CD4-positive, CD25-positive, alpha-beta regulatory T cell (primary cell): ENCODE results near the gene DUSP9. TPM values are rescaled to one million over a fixed set of nuclear protein-coding genes. Genes with fewer than 3 reads are reported as not detected.
A peak's percentile ranks its signal among the peaks of the same experiment; 100 is the strongest.

ENCODE experiments used
- ATAC-seq, 2 donors: fragments of 150-1000 bp; cut with Tn5 transposase; one replicate each; pipeline ENCODE4 v1.10.0; 2021; ENCODE audit warnings: low read depth in 2 of 2, moderate number of reproducible peaks in 2 of 2, moderate library complexity in 1 of 2
- DNase-seq, 3 donors: peaks; one replicate each; pipeline versions ENCODE4 v3.0.0 to v3.0.0-alpha.2; 2012 to 2022; ENCODE audit warnings: mixed read lengths in 1 of 3
- H3K27ac ChIP-seq: one replicate; pipeline ENCODE4 v1.7.0; 2013; ENCODE audit warnings: mild to moderate bottlenecking, low read length; ENCODE audit not compliant: insufficient read depth, poor library complexity, severe bottlenecking
- H3K27me3 ChIP-seq: one replicate; pipeline ENCODE4 v1.7.0; 2013; ENCODE audit warnings: low read length; ENCODE audit not compliant: control insufficient read depth, insufficient read depth
- H3K36me3 ChIP-seq: one replicate; pipeline ENCODE4 v1.7.0; 2013; ENCODE audit warnings: mild to moderate bottlenecking, low read length, moderate library complexity; ENCODE audit not compliant: control insufficient read depth, insufficient read depth
- H3K4me1 ChIP-seq: 2 replicates; pipeline ENCODE4 v1.7.0; 2013; ENCODE audit warnings: mild to moderate bottlenecking, low read length; ENCODE audit not compliant: insufficient read depth, control insufficient read depth, poor library complexity, severe bottlenecking
- H3K4me3 ChIP-seq: one replicate; pipeline ENCODE4 v1.7.0; 2013; ENCODE audit warnings: low read depth, mild to moderate bottlenecking, low read length, moderate library complexity
- H3K9me3 ChIP-seq, 2 experiments: 1 replicate in 1 of 2; 2 replicates in 1 of 2; pipeline ENCODE4 v1.7.0; 2013; ENCODE audit warnings: low read length in 2 of 2, mild to moderate bottlenecking in 1 of 2, moderate library complexity in 1 of 2; ENCODE audit not compliant: control insufficient read depth in 2 of 2
- H3K27ac Mint-ChIP-seq, 3 donors: one replicate each; pipeline ENCODE4 v1.8.0; 2020 to 2022; ENCODE audit warnings: mild to moderate bottlenecking in 3 of 3, mixed read lengths in 3 of 3, moderate library complexity in 2 of 3
- H3K27me3 Mint-ChIP-seq: one replicate; pipeline ENCODE4 v1.8.0; 2022; ENCODE audit warnings: mild to moderate bottlenecking, mixed read lengths
- H3K36me3 Mint-ChIP-seq: one replicate; pipeline ENCODE4 v1.8.0; 2020; ENCODE audit warnings: mixed read lengths
- H3K4me1 Mint-ChIP-seq, 4 donors: one replicate each; pipeline ENCODE4 v1.8.0; 2020 to 2022; ENCODE audit warnings: mixed read lengths in 4 of 4, mild to moderate bottlenecking in 1 of 4
- H3K4me3 Mint-ChIP-seq, 4 donors: one replicate each; pipeline ENCODE4 v1.8.0; 2020 to 2022; ENCODE audit warnings: mild to moderate bottlenecking in 4 of 4, mixed read lengths in 4 of 4, moderate library complexity in 3 of 4
- H3K9me3 Mint-ChIP-seq, 7 donors: one replicate each; pipeline ENCODE4 v1.8.0; 2020 to 2022; ENCODE audit warnings: mixed read lengths in 7 of 7, mild to moderate bottlenecking in 3 of 7, moderate library complexity in 2 of 7
- polyA plus RNA-seq, 4 donors: library from polyadenylated mRNA; unstranded; fragments of 300-500 nt; fragmentation: Illumina TruSeq; gene quantifications; one replicate each; pipeline ENCODE4 v1.2.3, GENCODE V29; 2021
- total RNA-seq: library from RNA; stranded (reverse); gene quantifications from one replicate; pipeline ENCODE4 v1.2.3, GENCODE V29; 2022

Gene DUSP9, protein sequence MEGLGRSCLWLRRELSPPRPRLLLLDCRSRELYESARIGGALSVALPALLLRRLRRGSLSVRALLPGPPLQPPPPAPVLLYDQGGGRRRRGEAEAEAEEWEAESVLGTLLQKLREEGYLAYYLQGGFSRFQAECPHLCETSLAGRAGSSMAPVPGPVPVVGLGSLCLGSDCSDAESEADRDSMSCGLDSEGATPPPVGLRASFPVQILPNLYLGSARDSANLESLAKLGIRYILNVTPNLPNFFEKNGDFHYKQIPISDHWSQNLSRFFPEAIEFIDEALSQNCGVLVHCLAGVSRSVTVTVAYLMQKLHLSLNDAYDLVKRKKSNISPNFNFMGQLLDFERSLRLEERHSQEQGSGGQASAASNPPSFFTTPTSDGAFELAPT
- total RNA-seq (not detected), polyA plus RNA-seq (not detected)

DNA sequence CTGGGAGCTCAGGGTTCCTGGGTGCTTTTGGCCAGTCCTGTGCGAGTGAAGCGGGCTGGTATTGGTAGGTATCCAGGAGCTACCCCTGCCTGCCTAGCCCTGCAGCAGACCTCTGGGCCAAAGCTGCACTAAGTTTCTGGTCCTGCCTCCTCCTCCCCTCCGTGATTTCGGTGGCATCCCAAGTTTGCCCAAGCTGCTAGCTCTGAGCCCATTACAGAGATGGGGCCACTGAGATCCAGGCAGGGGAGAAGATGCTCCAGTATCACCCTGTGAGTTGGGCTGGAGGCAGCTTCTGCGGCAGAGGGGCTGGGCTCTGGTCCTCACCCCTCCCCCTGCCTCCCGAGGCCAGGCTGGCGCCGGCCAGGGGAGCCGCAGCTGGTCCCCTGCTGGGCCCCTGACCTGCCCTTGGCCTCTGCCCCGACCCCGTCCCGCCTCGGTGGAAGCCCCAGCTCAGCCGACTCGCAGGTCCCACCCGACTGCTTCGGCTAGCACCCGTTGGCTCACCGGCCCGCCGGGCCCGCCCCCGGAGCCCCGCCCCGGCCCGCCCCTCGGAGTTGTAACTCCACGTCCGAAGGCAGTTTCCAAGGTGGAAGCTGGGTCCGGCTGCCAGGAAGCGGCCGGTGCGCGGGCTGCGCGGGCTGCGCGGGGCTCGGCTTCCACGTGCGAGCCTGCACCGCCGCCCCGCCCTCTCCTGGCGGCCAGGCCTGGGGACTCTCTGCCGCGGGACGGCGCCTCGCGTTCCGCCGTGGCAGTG lies at the start of gene DUSP9:
Gene DUSP9 (plus strand): TSS at position 584 of the 754 bp plus-strand sequence. CDS start 751 bp downstream, outside the sequence.
- no peak for DNase-seq
- peaks cover 2% of the 10 kb centered on the region for H3K27me3 ChIP-seq
- Mint-ChIP-seq H3K4me3 (peak within 1 kb of the TSS in 3 of 4 donors; percentile 16 to 75 (median 52)), H3K27me3 (peaks cover 28% of the 10 kb centered on the region), H3K9me3 (peaks cover 0 to under 1% (median 0%) of the 10 kb centered on the region in 7 donors), H3K36me3 (no peaks in the 10 kb centered on the region), H3K4me1 (peaks cover 0 to 6% (median 0%) of the 10 kb centered on the region in 4 donors), H3K27ac (no peak within 1 kb of the TSS)
- H3K27ac ChIP-seq: no peak within 1 kb of the TSS
- H3K36me3 ChIP-seq: no peaks in the 10 kb centered on the region
- H3K4me1 ChIP-seq: peaks cover 6% of the 10 kb centered on the region
- ATAC-seq: no peak
- H3K9me3 ChIP-seq: no peaks in the 10 kb centered on the region
- no peak within 1 kb of the TSS for H3K4me3 ChIP-seq

DNA sequence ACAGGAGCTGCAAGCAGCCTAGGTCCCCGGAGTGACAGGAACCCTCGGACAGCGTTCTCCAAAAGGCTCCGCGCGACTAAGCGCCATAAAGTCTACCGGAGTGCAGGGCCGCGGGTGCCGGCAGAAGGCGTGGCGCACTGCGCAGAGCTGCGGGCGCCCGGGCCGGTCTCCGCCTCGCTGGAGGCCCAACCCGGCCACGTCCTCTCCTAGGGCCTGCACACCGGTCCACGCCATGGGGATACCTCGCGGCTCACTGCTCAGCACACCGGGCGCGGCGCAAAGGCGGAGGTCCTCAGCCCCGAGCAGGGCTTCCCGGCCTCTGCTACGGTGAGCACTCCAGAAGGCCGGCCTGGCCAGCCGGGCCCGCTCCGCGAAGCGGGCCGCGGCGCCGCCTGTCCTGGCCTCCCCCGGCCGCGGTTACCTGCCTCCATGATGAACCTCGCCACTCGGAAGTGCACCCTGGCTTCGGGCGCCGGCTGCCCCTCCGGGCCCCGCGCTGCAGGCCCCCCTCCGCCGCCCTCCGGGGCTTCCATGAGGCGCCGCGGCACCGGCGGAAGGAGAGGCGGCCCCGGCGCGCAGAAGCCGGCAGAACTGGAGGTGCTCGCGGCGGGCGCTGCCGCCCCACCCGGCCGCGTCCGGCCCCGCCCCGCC lies 48.3 kb upstream of the DUSP9 start, which contains the start of gene CCNQ:
Gene CCNQ (minus strand): TSS at position 599 of the 651 bp plus-strand sequence. CDS start 66 bp downstream, at position 533.
- H3K4me1 Mint-ChIP-seq: peaks cover 0 to 60% (median 17%) of the 10 kb centered on the region in 4 donors
- DNase-seq: peak in 1 of 3 donors; percentile 51
- peaks cover 11% of the 10 kb centered on the region for H3K36me3 Mint-ChIP-seq
- H3K4me1 ChIP-seq: peaks cover 24% of the 10 kb centered on the region
- H3K27ac ChIP-seq: peak within 1 kb of the TSS; percentile 55
- peak; percentile 42 to 70 for ATAC-seq
- H3K27ac Mint-ChIP-seq: peak within 1 kb of the TSS in 2 of 3 donors; percentile 69 to 81
- no peaks in the 10 kb centered on the region for H3K27me3 Mint-ChIP-seq
- no peaks in the 10 kb centered on the region for H3K27me3 ChIP-seq
- H3K9me3 Mint-ChIP-seq: peaks cover 0 to 3% (median 0%) of the 10 kb centered on the region in 7 donors
- H3K36me3 ChIP-seq: peaks cover 17% of the 10 kb centered on the region
- H3K4me3 ChIP-seq: peak within 1 kb of the TSS; percentile 87
- peak within 1 kb of the TSS; percentile 88 to 95 (median 94) for H3K4me3 Mint-ChIP-seq
- no peaks in the 10 kb centered on the region for H3K9me3 ChIP-seq

DNA sequence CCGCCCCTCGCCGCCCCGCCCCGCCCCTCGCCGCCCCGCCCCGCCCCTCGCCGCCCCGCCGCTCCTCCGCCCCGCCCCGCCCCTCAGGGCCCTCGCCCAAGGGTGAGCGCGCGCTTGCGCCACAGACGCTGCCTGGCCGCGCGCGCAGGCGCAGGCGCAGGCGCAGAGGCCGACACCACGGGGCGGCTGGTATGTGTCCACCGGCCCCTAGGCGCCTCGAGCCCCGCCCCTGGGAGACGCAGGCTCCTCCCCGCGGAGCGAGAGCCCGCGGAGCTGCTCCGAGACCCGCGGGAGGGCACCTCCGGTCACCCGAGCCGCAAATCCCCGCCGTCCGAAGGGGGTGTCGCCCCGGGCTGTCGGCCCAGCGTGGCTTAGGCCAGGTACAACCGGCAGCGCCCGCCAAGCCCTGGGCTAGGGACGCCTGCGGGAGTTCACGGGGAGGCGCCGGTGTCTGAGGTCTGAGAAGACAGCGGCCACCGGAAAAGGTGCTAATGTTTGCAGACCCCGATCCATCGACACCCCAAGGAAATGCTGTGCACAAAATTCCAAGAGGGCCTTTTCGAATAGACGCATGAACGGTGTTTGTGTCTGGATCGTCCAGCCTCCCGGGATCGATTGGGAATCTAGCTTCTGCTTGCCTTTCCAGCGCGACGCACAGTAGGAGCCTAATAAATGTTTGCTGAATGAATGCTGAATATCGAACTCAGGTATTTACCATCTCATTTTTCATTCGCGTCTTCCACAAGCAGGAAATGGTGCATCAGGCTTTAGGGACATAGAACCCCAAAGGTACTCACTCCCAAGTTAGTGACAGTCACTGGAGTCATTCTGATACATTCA lies 47.6 kb upstream of the DUSP9 start:
- DNase-seq (peak; percentile 83 to 89 (median 85)), ATAC-seq (peak; percentile 80)
- Mint-ChIP-seq H3K36me3 (peaks cover 11% of the 10 kb centered on the region), H3K9me3 (peaks cover 0 to 3% (median 0%) of the 10 kb centered on the region in 7 donors), H3K4me1 (peaks cover 0 to 66% (median 21%) of the 10 kb centered on the region in 4 donors), H3K4me3 (peak overlapping the region; percentile 88 to 94 (median 94)), H3K27me3 (no peaks in the 10 kb centered on the region), H3K27ac (peak overlapping the region in 2 of 3 donors; percentile 69 to 80)
- peak overlapping the region; percentile 41 for H3K27ac ChIP-seq
- no peaks in the 10 kb centered on the region for H3K9me3 ChIP-seq
- peaks cover 25% of the 10 kb centered on the region for H3K4me1 ChIP-seq
- H3K4me3 ChIP-seq: peak overlapping the region; percentile 87
- H3K36me3 ChIP-seq: peaks cover 11% of the 10 kb centered on the region
- no peaks in the 10 kb centered on the region for H3K27me3 ChIP-seq

DNA sequence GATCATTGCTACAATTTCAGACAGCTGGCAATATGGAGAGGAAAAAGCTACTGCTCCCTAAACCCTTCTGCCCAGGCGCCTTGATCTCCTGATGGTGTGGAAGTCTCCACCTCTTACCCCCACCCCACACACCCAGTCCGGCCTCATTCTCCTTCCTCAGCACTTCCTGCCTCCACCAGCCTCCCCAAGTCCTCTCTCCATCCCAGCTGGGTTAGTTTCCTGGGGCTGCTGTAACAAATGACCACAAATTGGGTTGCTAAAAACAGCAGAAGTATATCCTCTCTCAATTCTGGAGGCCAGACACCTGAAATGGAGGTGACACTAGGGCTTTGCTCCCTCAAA lies 47.0 kb upstream of the DUSP9 start:
- H3K4me1 Mint-ChIP-seq: peaks cover 0 to 69% (median 23%) of the 10 kb centered on the region in 4 donors
- peak in 1 of 3 donors; percentile 46 for DNase-seq
- peaks cover 25% of the 10 kb centered on the region for H3K4me1 ChIP-seq

DNA sequence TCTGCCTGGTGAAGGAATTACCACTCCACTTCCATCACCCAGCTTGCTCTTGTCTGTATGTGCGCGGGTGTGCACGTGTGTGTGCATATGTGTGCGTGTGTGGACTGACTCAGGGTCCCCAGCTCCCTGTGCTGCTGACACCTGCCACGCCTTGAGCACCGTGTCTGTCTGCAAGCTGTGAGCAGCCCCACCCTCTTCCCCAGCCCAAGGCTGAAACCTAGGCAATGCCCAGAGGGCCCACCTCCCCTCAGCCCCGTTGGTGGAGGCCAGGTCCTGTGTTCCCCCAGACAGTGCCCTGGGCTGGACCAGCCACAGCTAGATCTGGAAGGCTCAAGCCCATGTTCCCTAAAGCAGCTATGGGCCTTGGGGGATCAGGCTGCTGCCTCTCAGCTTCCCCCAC lies 46.1 kb upstream of the DUSP9 start:
- H3K4me3 Mint-ChIP-seq: peak overlapping the region; percentile 50 to 94 (median 70)
- no peaks in the 10 kb centered on the region for H3K27me3 ChIP-seq
- no peak overlapping the region for H3K4me3 ChIP-seq
- peaks cover 25% of the 10 kb centered on the region for H3K4me1 ChIP-seq
- H3K27ac ChIP-seq: no peak overlapping the region
- peaks cover 0 to 65% (median 23%) of the 10 kb centered on the region in 4 donors for H3K4me1 Mint-ChIP-seq
- H3K9me3 Mint-ChIP-seq: peaks cover 0 to 3% (median 0%) of the 10 kb centered on the region in 7 donors
- H3K9me3 ChIP-seq: no peaks in the 10 kb centered on the region
- peaks cover 7% of the 10 kb centered on the region for H3K36me3 Mint-ChIP-seq
- ATAC-seq: no peak
- no peak overlapping the region for H3K27ac Mint-ChIP-seq
- no peaks in the 10 kb centered on the region for H3K36me3 ChIP-seq
- no peaks in the 10 kb centered on the region for H3K27me3 Mint-ChIP-seq
- DNase-seq: no peak

More for the DNA sequence above, 47.0 kb upstream of the DUSP9 start:
- ATAC-seq: no peak
- Mint-ChIP-seq H3K9me3 (peaks cover 0 to 3% (median 0%) of the 10 kb centered on the region in 7 donors), H3K27me3 (no peaks in the 10 kb centered on the region), H3K4me3 (peak overlapping the region; percentile 88 to 94 (median 94)), H3K27ac (peak overlapping the region in 2 of 3 donors; percentile 69 to 80), H3K36me3 (peaks cover 11% of the 10 kb centered on the region)
- peak overlapping the region; percentile 87 for H3K4me3 ChIP-seq
- H3K36me3 ChIP-seq: peaks cover 5% of the 10 kb centered on the region
- H3K27me3 ChIP-seq: no peaks in the 10 kb centered on the region
- H3K9me3 ChIP-seq: no peaks in the 10 kb centered on the region
- no peak overlapping the region for H3K27ac ChIP-seq

DNA sequence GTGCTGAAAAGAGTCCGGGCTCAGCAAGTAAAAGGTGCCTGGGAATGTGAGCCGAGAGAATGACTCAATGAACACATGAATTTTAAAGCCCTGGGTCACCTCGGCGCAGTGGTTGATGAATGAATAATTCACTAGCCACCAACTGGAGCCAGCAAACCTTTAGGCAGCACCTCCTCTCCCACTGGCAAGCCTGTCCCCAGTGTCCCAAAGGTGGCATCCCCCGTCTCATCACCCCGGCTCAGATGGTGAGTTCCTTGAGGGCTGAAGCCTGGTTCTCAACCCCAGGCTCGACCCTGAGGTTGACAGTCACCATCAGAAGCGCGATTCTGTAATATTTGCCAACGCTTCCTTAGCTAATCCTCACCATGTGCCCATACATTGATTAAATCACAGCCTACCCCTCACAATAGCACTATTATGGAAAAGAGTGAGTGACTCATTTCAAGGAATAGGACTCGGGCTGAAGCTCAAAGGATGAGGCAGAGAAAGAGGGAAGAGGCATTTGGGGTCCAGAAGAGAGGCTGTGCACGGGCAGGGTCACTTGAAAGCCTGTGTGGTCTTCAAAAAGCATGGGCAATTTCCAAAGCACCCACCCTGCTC lies 45.4 kb upstream of the DUSP9 start:
- no peaks in the 10 kb centered on the region for H3K27me3 ChIP-seq
- H3K9me3 ChIP-seq: no peaks in the 10 kb centered on the region
- H3K27ac ChIP-seq: no peak overlapping the region
- H3K27ac Mint-ChIP-seq: no peak overlapping the region
- H3K36me3 ChIP-seq: no peaks in the 10 kb centered on the region
- no peak overlapping the region for H3K4me3 ChIP-seq
- ATAC-seq (no peak), DNase-seq (no peak)
- H3K4me3 Mint-ChIP-seq: peak overlapping the region; percentile 4 to 88 (median 76)
- peaks cover 5% of the 10 kb centered on the region for H3K36me3 Mint-ChIP-seq
- H3K4me1 ChIP-seq: peaks cover 25% of the 10 kb centered on the region
- H3K4me1 Mint-ChIP-seq: peaks cover 0 to 61% (median 21%) of the 10 kb centered on the region in 4 donors
- H3K9me3 Mint-ChIP-seq: peaks cover 0 to 3% (median 0%) of the 10 kb centered on the region in 7 donors
- no peaks in the 10 kb centered on the region for H3K27me3 Mint-ChIP-seq
